Upper lobe of left lung (tissue), 4 donors: ENCODE data around the gene PLB1.

Experiments
- POLR2A ChIP-seq, 4 donors: fragments of 450-650 bp; IDR thresholded peaks; one replicate each; pipeline ENCODE4 v1.5.1; 2016 to 2017; ENCODE audit warnings: antibody characterized with exemption in 4 of 4, mild to moderate bottlenecking in 2 of 4
- POLR2AphosphoS5 ChIP-seq, 2 donors: sonication (generic); formaldehyde crosslinking; IDR thresholded peaks; one replicate each; pipeline ENCODE4 v1.5.1; 2017; ENCODE audit warnings: antibody characterized with exemption in 2 of 2
- TF ChIP-seq, protein P1 (sequence below), 6 experiments: fragments of 450-650 bp in 4 of 6; fragments of 200-600 bp in 2 of 6; sonication (generic) in 2 of 6; IDR thresholded peaks; one replicate each; pipeline ENCODE4 v1.5.1; 2016 to 2019; ENCODE audit warnings: antibody characterized with exemption in 6 of 6

DNA sequence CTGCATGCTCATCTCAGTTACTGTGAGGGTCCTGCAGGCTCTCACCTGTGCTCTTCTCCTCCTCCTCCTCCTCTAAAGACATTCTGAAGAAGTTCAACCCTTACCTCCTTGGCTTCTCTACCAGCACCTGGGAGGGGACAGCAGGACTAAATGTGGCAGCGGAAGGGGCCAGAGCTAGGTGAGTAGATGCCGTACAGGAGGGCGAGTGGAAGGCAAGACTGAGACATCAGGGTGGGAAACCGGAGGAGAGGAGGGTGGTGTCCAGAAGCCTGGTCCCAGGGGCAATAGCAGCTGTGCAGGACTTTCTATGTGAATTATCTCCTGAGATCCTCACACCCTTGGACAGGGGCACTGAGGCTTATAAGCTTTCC, 124.9 kb downstream of the PLB1 start:
- TF ChIP-seq, protein P1, sequence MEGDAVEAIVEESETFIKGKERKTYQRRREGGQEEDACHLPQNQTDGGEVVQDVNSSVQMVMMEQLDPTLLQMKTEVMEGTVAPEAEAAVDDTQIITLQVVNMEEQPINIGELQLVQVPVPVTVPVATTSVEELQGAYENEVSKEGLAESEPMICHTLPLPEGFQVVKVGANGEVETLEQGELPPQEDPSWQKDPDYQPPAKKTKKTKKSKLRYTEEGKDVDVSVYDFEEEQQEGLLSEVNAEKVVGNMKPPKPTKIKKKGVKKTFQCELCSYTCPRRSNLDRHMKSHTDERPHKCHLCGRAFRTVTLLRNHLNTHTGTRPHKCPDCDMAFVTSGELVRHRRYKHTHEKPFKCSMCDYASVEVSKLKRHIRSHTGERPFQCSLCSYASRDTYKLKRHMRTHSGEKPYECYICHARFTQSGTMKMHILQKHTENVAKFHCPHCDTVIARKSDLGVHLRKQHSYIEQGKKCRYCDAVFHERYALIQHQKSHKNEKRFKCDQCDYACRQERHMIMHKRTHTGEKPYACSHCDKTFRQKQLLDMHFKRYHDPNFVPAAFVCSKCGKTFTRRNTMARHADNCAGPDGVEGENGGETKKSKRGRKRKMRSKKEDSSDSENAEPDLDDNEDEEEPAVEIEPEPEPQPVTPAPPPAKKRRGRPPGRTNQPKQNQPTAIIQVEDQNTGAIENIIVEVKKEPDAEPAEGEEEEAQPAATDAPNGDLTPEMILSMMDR (IDR thresholded peaks at IDR 0.05) = no peak
- TF ChIP-seq POLR2AphosphoS5 (IDR thresholded peaks at IDR 0.05) (no peak), POLR2A (IDR thresholded peaks at IDR 0.05) (no peak)
